Activated CD4-positive, alpha-beta T cell treated with anti-CD3 and anti-CD28 coated beads, Interleukin-2, amount 50 U/mL, for 1 hour (primary cell): ENCODE measurements around the gene ABCC11.
"Not testable (repeated sequence)": the region's sequence is repeated elsewhere in the genome, so short reads cannot be mapped to it uniquely, and the experiment has no call there.

Source experiments
- DNase-seq: peaks from one replicate; pipeline ENCODE4 v3.0.0-alpha.2; 2020

ABCC11 gene

GRCh38 chr16:48194828-48195556 lies 52.3 kb downstream of the ABCC11 start:
- DNase-seq: no peak

DNA sequence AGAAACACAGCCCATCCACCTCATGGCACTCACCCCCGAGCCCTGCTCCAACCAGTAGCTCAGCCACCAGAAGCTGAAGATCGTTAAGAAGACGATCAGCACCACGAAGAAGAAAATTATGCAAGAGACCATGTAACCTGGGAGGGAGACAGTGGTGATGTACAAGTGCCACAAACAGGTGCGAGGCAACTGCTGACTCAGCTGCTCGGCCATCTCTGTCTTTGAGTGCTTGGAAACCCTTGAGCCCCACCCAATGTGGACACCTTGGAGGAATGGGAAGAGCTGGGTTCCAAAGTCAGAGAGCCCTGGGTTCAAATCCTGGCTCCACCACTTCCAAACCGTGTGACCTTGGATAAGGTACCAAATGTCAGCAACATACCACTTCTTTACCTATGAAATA lies 53.5 kb downstream of the ABCC11 start:
- no peak for DNase-seq

GRCh38 chr16:48188449-48189102 lies 58.8 kb downstream of the ABCC11 start:
- no peak for DNase-seq

DNA sequence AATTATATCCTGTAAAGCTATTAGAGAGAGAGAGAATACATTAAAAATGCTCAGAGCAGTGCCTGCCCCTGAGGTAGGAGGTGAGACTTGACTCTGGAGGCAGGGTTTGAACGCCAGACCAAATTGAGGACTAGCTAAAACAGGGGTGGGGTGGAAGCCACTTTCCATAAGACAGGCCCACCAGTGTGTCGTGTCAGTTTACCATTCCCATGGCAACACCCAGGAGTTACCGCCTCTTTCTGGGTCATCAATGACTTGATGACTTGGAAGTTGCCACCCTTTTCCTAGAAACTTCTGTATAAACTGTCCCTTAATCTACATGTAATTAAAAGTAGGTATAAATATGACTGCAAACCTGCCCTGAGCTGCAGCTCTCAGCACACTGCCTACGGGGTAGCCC lies 59.6 kb downstream of the ABCC11 start:
- no peak for DNase-seq

GRCh38 chr16:48184681-48185080 lies 62.7 kb downstream of the ABCC11 start:
- DNase-seq: no peak

DNA sequence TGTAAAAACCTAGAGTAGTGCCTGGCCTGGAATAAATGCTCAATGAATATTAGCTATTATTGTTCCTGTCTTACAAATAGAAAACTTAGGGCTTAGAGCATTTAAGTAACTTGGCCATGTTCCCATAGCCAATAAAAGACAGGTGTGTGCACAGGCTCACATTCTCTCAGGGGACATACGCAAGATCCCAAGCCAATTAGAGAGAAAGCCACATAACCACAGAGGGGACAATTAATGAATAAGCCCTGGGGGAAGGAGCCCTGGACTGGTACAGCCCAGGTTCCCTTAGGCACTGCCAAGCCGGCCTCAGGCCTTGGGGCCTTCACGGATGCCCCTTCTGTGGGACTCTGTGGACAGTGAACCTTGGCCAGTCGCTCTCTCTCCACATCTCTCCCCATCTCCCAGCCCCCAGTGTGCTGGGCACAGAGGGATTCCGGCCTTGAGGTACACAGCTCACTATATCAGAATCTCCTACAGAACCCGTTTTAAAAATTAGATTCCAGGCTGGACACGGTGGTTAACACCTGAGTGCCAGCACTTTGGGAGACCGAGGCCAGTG lies 64.3 kb downstream of the ABCC11 start:
- DNase-seq: no peak

DNA sequence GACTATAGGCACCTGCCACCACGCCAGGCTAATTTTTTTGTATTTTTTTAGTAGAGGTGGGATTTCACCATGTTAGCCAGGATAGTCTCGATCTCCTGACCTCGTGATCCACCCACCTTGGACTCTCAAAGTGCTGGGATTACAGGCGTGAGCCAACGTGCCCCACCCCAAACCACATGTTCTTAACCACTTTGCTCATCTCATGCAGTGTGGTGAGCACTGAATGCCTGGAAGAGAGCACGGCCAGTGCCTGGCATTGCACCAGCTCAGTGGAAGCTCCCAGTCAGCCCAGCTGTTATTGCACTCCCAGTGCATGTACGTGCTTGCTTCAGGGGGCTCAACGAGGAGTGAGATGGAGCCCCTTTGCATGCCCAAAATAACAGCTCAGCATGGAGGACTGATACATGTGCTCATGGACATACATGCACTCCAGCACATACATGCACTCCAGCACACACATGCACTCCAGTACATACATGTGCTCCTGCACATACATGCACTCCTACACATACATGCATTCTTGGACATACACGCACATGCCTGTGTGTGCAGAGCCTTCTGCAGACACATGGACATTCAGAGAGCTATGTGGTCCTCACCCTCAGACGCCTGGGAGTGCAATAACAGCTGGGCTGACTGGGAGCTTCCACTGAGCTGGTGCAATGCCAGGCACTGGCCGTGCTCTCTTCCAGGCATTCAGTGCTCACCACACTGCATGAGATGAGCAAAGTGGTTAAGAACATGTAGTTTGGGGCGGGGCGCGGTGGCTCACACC lies 65.4 kb downstream of the ABCC11 start:
- not testable (repeated sequence) for DNase-seq

- DNase-seq: no peak
Observed at GRCh38 chr16:48180868-48181480, 66.4 kb downstream of the ABCC11 start.

DNA sequence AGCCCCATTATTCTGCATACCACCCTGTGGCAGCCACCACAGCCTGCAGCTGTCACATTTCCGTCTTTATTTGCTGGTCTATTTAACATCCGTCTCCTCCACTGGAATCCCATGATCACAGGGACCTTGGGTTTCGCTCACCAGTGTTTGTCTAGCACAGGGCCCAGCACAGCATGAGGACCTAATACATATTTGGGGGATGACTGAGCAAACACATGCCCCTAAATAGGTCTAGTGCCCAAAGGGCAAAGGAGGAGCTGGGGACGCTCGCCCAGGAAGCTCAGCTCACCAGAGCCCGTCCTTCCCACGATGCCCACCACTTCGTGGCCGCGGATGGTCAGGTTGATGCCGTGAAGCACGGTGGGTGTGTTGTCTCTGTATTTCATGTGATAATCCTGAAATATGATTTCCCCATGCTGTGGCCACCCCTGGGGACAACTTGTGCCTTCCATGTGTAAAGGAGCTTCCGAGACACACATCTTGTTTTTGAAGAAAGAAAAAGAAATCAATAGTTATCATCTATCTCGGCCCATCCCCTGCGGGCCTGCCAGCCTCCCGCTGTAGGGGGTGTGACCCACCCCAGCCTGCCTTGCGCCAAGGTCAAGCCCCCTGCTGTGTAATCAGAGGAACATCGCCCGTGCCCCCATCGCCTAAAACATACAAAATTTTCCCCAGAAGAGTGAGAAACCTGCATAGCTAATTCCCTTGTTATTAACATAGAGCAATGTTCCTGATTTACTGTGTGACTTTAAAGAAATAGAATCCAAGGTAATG lies 70.5 kb downstream of the ABCC11 start:
- no peak for DNase-seq

DNA sequence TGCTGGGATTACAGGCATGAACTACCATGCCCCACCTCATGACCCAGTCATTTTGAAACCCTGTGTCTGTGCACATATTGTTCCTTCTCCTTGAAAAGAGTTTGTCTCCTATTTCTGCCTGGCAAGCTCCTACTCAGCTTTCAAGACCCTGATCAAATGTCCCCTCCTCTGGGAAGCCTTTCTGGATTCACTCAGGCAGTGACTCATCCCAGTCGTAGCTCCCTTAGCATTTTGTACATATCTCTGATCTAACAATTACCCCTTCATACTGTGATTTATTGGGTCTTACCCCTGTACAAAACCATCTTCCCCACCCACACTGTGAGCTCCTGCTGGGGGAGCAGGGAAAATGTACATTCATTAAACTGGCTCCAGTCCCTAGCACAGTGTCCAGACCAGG lies 73.5 kb downstream of the ABCC11 start:
- no peak for DNase-seq

- DNase-seq: no peak
Observed at GRCh38 chr16:48172682-48173081, 74.7 kb downstream of the ABCC11 start.

DNA sequence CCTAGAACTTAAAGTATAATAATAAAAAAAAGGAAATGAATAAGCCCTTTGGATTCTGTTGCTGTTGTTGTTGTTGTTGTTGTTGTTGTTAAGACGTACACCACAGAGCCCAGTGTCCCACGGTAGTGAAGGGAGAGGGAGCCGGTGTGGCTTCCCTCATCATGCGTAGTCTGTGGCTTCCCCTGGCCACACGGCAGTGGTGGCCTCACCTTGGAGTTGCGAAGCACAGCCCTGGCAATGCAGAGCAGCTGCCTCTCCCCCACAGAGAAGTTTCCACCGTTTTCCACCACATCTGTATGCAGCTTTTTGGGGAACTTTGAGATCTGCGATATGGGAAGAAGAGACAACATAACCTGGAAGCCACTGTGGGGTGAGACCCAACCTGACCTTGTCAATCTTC lies 77.4 kb downstream of the ABCC11 start:
- DNase-seq: no peak

GRCh38 chr16:48168075-48168474 lies 79.3 kb downstream of the ABCC11 start:
- DNase-seq: no peak

- DNase-seq: not testable (repeated sequence)
Observed at GRCh38 chr16:48166617-48167016, 80.7 kb downstream of the ABCC11 start.

DNA sequence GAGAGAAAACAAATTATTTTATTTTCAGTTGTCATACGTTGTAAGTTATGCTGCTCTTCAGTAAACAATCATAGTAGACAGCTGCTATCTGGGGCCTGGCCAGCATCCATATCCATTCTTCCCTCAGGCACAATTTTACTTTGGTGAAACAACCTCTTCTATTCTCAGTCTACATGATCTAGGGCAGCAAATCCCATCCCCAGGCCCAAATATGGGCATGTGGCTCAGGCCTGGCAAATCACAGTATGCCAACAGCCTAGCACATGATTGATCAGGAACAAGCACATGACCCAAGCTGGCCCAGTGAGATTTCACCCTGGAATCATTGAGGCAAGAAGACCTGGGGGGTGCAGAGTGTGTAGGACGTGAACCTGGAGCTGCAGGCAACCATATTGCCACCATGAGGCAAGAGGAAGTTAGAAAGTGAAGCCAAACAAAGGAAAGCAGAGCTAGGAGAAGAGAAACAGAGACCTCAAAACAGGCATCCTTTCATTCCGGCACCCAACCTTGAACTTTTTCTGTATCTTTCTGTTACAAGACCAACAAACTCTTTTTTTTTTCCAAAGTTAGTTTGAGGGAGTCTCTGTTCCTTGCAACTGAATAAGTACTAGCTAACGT lies 81.3 kb downstream of the ABCC11 start:
- no peak for DNase-seq

GRCh38 chr16:48164907-48165715 lies 82.2 kb downstream of the ABCC11 start:
- peak; percentile 67 for DNase-seq

DNA sequence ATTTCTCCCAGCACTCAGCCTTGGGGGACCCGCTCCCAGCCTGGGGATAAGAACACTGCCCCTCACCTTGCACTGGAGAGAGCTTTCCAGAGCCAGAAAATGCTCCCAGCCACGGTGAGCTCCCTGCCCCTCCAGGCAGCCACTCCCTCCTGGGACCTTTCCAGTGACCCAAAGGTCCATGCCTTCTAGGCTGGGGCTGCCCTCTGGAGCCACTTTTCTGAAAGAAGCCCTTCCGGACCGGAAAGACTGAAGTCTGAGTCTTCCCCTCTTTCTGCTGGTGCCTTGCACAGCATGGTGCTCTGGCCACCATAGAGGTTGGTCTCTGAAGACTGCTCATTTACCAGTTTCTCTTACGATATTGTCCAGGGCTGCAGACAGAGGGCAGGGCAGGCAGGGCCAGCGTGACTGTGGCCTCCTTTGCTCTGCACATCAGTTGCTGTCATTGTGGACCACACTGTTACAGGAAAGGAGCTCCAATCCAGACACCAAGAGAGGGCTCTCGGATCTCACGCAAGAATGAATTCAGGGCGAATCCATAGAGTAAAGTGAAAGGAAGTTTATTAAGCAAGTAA lies 84.4 kb downstream of the ABCC11 start:
- DNase-seq: no peak

- no peak for DNase-seq
Observed at GRCh38 chr16:48161906-48162305, 85.4 kb downstream of the ABCC11 start.

DNA sequence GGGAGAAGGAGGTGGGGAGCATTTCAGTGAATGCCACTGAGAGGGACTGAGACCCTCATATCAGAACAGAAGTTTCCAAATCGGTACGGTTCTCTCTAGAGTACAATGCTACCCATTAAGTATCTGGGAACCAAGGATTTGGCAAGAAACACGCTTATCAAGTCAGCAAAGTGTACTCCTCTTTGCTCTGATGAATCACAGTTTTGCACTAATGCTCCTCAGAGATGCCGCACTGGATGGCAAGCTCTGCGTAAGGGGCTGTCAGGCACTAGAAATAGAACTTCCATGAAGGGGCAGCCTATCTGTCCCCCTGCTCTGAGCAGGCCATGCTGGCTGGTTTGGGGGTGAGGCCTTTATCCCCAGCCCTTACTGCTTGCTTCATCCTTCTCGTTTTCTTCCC lies 86.8 kb downstream of the ABCC11 start:
- DNase-seq: no peak

DNA sequence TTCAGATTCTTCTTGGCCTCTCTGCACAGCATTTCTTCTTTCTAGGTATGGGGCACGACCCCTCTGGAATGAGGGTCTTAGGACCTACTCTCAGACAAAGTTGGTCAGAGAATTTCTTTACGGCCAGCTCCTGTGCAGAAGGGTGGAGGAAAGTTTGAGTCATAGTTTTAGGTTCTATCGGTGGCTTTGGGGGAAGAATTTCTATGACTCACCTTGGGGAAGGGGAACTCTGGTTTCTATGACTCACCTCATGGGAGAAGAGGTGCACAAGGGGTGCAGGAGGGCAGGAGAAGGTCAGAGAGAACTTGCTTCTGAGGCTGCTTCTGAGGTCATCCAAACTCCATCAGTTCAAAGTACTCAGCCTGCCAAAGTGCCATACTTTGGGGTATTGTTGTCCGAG lies 89.0 kb downstream of the ABCC11 start:
- no peak for DNase-seq

- no peak for DNase-seq
Observed at GRCh38 chr16:48157794-48158193, 89.5 kb downstream of the ABCC11 start.
